Activated T-cell treated with anti-CD3 and anti-CD28 coated beads for 48 hours (primary cell): ENCODE measurements around the gene LSG1.

ENCODE experiments used
- DNase-seq: peaks from one replicate; pipeline ENCODE4 v3.0.0-alpha.2; 2020; ENCODE audit warnings: low read depth

Gene LSG1

DNA sequence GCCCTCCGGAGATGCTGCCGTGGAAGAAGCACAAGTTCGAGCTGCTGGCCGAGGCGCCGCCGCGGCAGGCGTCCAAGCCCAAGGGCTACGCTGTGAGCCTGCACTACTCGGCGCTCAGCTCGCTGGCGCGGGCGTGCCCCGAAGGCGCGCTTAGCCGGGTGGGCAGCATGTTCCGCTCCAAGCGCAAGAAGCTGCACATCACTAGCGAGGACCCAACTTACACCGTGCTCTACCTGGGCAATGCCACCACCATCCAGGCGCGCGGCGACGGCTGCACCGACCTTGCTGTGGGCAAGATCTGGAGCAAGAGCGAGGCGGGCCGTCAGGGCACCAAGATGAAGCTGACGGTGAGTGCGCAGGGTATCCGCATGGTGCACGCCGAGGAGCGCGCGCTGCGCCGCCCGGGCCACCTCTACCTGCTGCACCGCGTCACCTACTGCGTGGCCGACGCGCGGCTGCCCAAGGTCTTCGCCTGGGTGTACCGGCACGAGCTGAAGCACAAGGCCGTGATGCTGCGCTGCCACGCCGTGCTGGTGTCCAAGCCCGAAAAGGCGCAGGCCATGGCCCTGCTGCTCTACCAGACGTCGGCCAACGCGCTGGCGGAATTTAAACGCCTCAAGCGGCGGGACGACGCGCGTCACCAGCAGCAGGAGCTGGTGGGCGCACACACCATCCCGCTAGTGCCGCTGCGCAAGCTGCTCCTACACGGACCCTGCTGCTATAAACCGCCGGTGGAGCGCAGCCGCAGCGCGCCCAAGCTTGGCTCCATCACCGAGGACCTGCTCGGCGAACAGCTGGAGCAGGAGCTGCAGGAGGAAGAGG lies 15.0 kb upstream of the LSG1 start:
- DNase-seq: peak; percentile 38

DNA sequence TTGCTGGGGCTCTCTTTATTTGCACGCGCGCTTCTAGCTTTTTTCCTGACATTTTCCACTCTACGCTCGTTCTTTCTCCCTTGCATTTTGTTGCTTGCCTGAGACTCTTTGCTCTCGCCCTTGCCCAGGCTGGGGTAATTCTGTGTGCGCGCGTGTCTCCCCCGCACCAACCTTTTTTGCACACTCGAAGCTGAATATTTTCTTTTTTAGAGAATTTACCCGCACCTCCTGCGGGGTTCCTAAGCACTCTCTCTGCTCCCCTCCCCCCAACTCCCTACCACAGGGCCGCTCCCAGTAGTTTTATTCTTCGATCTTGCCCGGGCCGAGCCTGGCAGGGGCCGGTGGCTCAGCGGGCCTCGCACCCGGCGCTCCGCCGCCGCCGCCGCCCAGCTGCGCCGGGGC lies 14.4 kb upstream of the LSG1 start:
- DNase-seq: no peak

DNA sequence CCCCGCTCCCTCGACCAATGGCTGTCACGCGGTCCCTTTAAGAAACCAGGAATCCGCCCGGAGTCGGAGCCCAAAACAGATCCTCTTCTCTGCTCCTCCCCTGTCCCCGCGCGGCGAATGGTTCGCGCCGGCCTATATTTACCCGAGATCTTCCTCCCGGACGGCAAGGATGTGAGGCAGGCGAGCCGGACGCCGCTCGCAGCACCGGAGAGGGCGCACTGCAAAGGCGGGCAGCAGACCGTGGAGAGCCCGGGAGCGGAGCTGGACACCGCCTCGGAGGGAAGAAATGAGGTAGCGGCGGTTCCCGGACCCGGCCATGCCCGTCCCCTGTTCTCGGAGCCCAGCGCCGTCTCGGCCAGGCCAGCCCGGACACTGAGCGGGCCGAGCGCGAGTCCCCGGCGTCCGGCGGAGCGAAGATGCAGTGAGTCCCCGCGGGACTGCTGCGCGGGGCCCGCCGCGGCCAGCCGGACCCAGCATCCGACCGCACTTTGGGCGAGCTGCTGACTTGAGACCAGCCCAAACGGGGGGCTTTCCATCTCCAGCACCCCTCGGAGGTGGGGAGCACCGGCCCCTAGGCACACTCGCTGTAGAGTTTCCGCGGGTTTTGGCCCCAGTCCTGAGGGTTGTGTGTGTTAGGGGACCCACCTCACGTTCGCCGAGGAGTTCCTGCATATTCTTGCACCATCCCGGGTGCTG lies 13.9 kb upstream of the LSG1 start, which contains the start of gene FAM43A:
FAM43A (plus strand) TSS at position 166 of the 696 bp plus-strand sequence. CDS start 944 bp downstream, outside the sequence.
- peak; percentile 77 for DNase-seq

GRCh38 chr3:194685065-194685717 lies 13.2 kb upstream of the LSG1 start:
- no peak for DNase-seq

DNA sequence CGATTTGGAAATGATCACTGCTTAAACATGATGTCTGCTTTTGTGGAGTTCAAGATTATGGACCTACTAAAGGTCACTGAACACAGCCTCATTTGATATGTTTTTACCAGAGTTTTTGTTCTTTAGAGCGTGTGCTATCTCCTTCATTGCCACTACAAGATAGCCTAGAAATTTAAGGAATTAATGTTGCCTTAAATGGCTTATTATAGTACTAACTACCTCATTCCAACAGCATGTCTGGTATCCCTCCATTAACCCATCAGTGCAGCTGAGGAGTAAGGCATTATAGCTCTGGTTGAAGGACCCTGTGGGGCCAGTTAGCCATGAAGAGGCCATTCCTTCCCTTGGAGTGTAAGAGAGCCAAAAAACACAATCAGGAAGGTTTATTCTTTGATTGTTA lies 11.4 kb upstream of the LSG1 start:
- DNase-seq: no peak

DNA sequence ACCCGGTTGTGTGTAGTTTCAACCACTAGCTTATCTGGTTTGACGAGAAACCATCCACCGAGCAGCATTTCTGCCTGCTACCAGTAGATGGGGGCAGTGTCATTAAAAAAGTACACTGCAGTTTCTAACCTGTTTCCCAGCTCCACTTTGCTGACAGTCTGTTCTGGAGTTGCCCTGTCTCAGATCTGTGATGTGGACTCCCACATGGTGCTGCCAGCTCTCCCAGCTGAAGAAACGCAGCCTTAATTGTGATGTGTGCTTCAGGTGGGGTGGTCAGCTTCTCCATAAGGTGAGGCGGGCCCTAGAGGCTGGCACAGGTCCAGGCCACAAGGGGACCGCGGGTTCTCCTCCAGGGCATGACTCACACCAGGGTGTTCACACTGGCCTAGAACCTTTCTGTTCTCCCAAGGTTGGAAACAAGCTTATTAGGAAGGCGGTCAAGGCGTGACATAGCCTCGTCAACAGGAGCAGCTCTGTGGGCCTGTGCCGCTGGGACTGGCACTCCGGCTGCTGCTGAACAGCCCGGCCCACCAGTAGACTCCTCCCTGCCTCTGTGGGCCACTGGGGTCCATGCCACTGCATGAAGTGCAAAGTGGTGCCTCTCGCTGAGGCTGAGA lies 10.8 kb upstream of the LSG1 start:
- DNase-seq: peak; percentile 59

- no peak for DNase-seq
Observed at GRCh38 chr3:194682189-194682693, 10.2 kb upstream of the LSG1 start.

GRCh38 chr3:194680888-194681615 lies 9.1 kb upstream of the LSG1 start:
- no peak for DNase-seq

DNA sequence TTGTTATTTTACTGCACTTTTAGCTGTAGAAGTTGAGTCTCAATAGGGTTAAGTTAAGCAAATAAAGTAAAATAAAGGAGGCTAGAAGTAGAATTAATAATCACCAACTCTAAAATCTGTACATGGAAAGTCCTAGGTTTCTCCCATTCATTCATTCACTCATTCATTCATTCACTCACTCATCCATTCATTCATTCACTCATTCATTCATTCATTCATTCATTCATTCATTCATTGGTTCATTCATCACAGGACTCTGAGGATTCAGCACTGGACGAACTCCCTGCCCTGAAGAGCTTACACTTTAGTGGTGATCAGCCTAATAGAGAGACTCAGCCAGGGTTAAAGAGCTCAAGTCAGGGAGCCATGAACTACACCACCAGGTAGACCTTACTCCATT lies 4.5 kb upstream of the LSG1 start:
- no peak for DNase-seq

DNA sequence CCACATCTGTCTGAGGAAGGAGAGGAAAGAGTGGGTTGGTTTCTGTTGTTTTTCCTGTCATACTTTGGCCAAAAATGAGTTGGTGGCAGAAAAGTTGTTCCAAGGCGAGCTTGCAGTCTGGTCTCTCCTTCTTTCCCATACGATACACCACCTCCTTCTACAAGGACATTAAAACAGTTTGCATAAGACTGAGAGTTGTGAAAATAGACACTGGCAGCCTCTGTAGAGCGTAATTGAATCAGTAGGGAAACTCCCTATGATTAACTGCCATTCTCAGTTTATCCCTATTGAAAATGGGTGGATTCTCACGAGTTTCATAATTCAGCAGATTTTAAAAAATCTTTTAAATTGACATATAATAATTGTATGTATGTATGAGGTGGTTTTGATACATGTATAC lies 3.7 kb upstream of the LSG1 start:
- DNase-seq: no peak

DNA sequence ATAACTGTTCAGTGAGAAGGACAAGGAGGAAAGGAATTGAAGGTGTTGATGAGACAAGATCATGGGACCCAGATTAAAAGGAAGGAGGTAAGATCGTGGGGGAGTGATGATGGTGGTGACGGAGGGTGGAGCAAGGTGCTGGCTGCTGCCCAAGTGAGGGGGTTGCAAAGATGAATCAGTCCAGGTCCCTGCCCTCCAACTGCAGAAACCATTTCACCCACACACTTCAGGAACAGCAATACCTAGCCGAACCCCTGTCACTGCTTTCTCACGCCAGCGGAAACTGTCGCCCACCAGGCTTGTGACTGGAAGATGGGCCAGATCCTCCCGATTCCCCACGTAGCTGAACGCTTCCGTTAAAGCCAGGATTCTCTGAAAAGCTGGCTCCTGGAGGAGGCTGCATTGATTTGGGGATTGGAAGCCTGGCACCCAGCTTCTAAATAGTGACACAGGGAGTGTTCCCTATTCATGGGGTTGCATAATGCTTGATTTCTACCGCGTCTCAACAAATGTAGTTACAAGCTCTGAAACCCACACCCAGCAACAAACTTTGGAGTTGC lies 3.2 kb upstream of the LSG1 start:
- DNase-seq: peak; percentile 69

GRCh38 chr3:194673761-194674160 lies 1.8 kb upstream of the LSG1 start:
- no peak for DNase-seq

GRCh38 chr3:194672876-194673275 lies 885 bp upstream of the LSG1 start:
- no peak for DNase-seq

GRCh38 chr3:194671511-194671899 lies 486 bp downstream of the LSG1 start:
- DNase-seq: no peak

DNA sequence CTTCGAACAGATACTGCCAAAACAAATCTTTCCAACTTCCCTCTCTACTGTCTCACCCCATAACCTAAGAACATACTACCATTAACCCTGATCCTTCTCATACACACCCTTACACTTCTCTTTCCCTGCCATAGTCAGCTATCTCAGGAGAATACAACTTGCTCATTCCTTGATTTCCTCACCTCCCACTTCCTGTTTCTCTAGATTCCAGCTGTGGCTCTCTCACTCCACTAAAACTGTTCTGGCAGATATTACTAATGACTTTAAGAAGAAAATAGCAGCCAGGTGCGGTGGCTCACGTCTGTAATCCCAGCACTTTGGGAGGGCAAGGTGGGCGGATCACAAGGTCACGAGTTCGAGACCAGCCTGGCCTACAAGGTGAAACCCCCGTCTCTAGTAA lies 4.6 kb downstream of the LSG1 start:
- no peak for DNase-seq

DNA sequence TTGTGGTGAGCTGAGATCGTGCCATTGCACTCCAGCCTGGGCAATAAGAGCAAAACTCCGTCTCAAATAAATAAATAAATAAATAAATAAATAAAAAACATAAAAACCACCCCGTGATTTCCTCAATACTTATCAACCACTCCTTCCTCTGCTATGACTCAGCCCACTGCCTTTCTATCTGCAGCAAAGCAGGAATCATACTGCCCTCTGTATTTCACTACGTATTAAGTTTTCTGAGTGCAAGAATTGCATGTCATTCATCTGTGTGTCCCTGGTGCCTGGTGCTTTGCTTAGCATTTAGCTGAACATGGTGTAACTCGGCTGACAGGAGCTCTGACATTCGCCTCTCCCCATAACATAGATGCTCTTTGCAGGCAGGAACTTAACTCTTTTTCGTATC lies 7.1 kb downstream of the LSG1 start:
- DNase-seq: no peak

DNA sequence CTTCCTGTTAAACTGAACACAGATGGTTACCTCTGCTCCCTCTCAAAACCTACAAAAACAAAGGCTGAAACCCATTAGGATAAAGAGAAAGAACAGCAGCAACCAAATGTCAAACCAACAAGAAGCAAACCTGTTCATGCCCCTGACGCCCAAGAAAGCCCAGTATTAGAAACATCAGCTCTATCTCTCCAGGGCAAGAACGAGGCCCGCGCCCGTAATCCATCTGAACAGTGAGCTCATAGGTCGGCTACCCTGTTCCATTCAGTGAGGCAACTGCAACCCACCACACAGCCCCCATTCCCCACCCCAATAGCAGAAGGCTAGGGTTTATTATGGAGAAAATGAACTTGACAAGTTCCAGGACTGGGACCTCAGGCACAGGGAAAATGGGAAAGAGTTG lies 10.0 kb downstream of the LSG1 start:
- DNase-seq: no peak

DNA sequence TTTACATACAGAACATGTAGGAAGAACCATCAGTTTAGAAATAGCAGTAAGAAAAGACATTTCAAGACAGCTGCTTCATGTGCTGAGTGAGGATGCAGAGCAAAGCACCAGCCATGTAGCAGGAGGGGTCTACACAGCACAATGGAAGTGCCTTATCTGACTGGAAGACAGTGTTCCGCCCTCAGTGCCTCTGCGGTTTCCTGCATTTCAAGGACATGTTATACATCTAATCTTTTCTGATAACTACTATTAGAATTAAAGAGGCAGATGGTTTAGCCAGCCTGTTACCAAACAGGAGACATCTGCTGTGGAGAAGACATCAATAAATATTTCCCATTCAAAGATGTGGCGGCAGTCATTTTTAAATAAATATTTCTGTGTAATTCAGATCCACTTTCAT lies 10.6 kb downstream of the LSG1 start:
- no peak for DNase-seq

- no peak for DNase-seq
Observed at GRCh38 chr3:194659778-194660177, 12.2 kb downstream of the LSG1 start.

GRCh38 chr3:194658477-194659242 lies 13.3 kb downstream of the LSG1 start:
- no peak for DNase-seq

- no peak for DNase-seq
Observed at GRCh38 chr3:194657439-194657838, 14.6 kb downstream of the LSG1 start.
